NCI-H1436 treated with DMSO at 0.1 percent for 48 hours (cell line): ENCODE results near the gene DOCK2.
A peak's percentile ranks its signal among the peaks of the same experiment; 100 is the strongest.
"Not testable (repeated sequence)": the region's sequence is repeated elsewhere in the genome, so short reads cannot be mapped to it uniquely, and the experiment has no call there.

Experiments
- DNase-seq: peaks from one replicate; lab custom pipeline; 2025; lab: John Stamatoyannopoulos, UW

Gene DOCK2

DNA sequence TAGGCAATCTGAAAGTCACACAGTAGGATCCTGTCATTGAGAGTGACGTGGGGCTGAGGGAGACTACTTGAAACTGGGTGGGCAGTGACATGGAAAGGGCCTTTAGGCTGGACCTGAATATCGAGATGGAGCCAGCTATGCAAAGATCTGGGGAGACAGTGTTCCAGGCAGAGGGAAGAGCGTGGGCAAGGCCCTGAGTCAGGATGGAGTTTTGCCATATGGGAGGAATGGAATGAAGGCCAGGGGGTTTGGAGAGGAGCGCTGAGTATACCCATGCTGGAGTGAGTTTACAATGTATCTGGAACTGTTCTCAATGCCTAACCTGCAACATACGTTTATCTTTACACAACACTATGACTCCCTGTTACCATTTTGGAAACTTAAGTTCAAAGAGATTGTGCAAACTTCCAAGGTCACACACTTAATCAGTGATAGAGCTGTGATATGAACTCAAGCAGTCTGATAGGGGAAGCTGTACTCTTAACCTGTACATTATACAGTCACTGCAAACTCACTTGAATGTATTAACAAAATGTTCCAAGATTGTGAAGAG is 309.7 kb downstream of the DOCK2 start:
- no peak for DNase-seq

DNA sequence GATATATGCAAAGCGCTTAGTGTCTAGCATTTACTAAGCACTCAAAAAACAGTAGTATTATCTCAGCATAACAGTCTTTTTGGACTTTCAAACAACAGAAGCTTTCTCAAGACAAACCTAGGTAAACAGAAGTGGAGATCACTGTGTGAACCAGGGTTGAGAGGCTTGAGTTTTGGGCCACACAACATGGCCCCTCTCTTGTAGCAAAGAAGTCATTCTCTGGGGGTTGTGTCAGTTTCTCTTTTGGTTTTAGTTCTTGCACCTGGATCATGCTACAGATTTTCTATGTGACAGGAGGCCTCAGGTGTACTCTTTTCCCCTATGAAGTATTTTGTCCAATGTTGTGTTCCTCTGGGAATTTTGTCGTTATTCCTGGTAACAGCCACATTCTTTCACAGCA is 313.3 kb downstream of the DOCK2 start:
- no peak for DNase-seq

DNA sequence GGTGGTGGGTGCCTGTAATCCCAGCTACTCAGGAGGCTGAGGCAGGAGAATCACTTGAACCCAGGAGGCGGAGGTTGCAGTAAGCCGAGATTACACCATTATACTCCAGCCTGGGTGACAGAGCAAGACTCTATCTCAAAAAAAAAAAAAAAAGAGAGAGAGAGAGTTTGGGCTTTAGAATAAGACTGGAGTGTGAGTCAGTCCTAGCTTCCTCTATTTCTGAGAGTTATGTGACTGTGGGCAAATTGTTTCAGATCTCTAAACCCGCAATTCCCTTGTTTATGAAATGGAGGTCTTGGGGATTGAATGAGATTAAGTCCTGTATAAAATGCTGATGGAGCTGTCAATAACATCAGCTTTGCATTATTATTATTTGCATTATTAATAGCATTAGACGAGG is 316.1 kb downstream of the DOCK2 start:
- not testable (repeated sequence) for DNase-seq

DNA sequence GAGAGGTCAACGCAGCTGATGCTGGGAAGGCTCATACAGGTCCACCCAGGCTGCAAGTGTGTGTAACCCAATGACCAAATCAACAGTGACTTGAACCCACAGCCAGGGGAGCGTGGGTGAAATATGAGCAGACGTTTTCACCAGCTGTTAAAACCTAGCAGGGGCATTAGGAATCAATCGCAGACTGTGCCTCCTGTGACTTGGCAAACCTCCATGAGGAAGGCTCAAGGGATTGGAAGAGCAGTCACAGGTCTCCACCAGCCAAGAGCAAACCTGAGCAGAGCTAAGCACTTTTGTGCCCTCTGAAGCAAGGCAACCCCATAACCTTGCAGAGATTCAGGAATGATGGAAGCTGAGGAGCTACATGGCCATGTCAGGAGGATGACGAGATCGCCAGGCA is 317.7 kb downstream of the DOCK2 start:
- DNase-seq = no peak

DNA sequence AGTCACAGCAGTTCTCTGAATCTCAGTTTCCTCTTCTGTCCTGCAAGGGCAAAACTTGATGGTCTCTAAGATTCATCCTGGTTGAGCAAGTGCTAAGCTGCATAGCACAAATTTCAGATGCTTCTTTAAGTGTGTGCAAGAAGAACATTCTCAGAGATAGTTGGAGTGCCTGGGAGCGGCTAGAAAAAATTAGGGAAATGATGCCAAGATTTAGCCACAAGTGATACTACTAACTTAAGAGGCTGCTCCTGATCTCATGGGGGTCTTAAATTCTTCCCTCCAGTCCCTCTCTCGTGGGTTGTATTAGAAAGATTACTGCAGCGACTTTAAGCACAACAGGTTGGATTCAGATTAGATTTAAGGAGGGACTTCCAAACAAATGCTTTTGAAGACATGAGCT is 319.1 kb downstream of the DOCK2 start:
- no peak for DNase-seq

DNA sequence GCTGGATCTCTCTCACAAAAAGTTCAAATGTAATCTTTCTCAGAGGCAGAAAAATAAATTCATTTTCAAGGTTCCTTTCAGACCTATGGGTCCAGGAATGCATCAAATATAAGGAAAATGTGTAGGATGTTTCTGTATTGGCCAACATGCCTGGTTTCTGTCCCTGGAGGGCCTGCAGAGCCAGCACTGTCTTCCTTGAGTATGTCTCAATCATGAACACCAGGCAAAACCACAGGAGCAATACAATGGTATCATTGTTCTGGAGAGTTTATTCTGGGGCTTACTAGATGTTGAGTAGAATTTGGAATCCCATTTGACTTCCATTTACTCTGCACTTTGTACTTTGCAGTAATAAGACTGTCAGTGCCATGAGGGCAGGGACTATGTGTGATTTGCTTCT is 319.7 kb downstream of the DOCK2 start:
- DNase-seq = no peak

DNA sequence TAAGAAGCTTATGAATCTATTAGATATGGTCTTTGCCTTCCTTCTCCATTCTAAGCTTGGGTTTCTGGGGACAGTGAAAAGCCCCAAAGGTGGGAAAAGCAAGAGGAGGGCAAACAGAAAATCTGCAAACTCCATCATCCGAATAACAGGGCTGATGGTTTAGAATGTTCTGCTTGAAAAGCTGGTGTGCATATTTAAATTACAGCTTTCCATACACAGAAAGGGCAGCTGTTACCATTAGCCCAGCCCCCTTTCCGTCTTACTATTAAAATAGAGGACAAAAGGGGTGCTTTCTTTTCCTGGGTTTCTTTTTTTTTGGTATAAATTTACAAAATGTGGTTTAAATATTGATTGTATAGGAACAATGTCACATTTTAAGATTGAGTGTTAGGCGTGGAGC is 321.2 kb downstream of the DOCK2 start:
- DNase-seq = no peak

DNA sequence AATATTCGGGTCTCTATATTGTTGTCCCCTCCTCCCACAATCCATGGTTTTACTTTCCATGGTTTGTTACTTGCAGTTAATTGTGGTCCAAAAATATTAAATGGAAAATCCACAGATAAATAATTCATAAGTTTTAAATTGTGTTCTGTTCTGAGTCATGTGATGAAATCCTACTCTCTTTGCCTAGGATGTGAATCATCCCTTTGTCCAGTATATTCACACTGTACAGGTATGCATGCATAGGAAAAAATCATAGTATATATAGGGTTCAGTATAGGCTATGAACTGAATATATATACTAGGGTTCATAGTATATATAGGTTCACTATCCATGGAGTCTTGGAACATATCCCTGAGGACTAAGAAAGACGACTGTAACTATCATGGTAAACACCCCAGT is 323.6 kb downstream of the DOCK2 start:
- no peak for DNase-seq

DNA sequence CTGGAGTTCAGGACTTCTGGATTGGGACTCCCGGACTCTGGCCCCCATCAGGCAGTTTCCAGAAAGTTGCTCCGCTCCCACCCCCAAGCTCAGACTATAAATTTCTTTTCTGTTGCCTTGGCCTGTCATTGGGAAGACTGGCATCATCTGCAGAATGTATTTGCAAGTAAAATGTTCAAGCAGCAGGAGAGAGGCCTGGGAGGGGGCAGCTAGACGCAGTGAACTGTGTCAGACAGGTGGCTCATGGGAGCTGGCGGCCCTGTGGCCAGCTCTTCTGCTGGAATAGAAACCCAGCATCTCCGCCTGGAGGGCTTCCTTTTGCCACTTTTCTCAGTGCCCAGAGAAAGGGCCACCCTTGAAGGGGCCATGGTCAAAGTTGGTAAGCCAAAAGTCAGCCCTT is 327.2 kb downstream of the DOCK2 start:
- DNase-seq = no peak

DNA sequence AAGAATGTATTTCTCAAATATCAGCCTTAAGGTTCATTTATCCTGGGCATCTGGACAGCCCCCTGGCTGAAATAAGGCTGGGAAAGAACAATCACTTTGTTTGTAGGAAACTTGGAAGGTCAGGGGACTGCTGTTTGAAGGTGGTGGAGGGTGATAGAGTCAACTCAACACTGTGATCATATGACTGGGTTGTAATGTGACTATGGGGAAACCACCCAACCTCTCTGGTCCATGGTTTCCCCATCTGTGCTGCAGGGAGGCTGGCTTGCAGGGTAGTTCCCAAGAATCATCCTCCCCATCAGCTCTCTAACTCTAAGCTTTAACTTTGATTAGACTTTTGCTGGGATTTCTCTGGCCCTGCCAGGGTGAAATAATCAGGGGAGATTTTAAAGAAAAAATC is 333.3 kb downstream of the DOCK2 start:
- DNase-seq = no peak

DNA sequence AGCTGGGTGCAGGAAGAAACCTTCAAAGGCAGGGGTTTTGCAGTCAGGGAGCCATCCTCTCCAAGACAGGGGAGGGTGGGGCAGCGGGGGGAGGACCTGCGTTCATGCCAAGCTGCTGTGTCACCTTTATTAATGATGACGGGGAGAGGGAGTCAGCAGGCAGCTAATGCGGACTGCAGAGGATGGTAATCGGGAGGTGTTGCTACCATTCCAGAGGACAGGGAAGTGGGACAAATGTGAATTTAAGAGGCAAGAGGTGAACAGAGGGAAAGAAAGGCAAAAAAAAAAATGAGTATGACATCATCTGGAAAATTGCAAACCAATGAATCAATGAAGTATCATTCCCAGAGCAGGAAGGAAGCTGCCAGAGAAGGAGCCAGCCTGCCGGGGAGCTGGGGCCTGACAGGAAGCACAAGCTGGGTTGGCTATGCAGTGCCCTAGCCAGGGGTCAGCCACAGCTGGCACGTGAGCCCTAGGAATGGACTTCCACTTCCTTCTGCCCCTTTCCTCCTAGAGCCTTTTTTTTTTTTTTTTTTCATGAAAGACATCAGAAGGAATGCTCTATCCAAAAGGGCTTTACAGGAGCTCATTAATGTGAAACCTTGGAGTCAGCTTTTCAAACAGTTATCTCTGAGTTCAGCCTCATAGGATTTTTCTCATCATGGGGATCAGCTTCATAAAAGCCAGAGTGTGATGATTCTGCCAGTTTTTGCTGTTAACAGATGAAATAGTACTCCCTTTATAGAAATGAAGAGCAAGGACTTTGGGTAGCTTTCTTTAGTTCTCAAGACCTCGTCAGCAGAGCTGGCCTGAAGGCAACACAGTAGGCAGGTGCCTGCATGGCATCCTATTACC is 334.1 kb downstream of the DOCK2 start:
- no peak for DNase-seq

DNA sequence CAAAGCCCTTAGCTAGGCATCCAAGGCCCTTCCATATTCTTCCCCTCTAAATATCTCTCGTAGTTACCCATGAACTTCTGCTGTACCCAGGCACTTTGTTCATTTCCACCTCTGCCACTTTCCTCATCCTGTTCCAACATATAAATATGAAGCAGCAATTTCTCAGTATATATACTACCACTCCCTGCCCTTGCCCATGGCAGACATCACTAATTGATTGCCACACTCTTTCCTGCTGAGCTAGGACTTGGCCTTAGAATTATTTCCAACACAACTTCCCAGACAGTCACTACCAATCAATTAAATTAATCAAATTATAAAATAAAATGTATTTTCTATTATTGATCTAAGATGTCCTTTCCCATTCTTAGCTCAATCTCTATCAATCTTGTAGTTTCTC is 334.7 kb downstream of the DOCK2 start:
- no peak for DNase-seq

DNA sequence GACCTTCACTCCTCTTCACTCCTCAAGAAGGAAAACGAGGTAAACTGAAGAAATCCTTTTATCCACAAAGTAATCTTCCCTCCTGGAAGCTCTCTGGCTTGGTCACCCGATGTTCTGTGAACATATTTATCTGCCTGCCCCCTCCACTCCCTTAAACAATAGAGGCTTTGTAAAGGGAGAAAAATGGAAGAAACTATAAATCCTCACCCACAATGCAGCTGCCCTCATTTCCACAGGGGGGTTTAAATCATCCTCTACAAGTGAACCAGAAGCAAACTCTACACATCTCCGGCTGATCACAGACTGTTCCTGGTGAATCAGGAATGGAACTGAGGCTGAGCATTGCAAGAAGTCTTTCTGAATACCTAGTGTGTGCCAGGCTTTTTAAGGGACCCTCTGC is 336.0 kb downstream of the DOCK2 start:
- DNase-seq = no peak

DNA sequence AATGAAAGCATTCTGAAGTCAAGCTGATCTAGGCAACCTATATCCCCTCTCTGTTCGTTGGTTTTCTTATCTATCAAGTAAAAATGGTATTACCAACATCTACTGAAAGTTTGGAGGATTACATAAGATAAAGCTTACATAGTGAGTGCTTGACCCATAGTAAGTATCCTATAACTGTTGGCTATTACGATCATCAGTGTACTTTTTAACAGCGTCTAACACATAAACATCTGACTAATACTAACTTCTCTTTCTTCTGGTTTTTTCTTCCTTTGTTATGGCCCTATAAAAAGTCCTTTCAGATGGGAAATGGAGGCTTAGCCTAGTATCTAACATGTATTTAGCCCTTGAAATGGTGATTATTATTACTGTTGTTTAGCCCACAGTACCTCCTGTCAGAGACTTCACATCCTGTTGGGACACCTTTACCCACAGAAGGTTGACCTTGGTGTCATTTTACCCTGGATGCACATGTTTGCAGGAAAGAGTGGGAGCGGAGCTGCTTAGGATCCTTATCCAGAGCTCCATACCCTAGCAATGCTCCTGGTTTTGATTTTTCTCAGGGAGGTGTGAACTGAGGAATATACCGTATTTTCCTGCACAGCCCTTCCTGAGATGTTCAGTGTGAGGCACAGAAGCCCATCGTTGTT is 337.2 kb downstream of the DOCK2 start:
- no peak for DNase-seq

DNA sequence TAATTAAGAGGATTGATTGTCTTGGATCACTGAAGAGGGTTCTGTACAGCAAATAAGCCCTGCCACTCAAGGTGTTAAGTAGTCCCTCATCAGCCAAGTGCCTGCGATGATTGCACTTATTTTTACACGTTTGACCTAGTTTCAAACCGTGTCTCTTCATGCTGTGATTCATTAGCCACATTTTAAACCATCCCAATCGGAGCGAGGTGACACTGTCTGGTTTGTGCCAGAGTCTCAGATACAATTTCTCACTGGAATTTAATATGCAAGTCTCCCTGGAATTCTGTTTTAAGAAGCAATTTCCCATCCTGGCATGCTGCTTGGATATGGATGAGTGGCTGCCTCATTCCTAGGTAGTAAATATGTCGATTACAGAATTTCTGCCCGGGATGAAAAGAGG is 341.6 kb downstream of the DOCK2 start:
- DNase-seq = no peak

DNA sequence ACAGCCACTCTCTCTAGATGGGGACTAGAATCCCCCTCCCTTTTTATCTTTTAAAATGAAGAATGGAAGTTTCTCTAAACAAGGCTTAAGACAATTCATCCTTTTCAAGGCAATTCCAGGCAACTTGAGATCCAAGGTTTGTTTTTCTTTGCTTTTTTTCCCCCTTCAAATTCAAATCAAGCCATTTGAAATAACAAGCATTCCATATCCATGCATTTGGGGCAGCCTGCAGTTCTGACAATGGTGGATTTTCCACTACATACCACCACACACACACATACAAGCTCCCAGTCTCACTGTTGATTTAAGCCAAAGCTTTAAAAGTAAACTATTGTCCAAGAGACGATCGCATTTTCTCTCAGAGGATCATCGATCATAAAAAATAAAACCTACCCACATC is 342.8 kb downstream of the DOCK2 start:
- DNase-seq = no peak

DNA sequence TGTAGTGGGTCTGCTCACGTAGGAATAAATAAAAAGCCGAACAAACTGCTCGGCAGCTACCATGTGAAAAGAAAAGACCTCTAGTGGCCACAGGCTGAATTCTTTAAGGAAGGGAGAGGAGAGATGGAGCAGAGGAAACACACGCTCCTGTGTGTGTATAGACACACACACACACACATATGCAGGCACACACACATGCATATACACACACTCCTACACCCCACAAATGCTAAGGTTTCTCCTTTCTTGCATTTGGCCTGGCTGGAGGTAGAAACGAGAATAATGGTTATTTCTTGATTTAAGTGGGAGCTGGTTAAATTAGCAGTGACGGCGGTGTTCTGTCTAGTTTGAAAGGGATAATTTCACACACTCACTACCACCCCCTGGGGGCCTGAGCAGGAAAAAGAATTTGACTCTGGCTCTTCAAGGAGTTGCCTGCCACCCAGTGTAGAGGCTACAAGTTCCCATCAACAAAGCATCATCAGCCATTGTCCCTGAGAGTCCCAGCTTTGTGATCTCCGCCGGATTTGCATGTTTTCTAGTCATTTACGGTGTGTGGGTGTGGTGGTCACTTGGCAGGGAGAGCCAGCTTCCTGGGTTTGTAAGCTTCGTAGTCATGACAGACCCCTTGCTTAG is 343.5 kb downstream of the DOCK2 start, which contains the start of gene INSYN2B:
TSS of gene INSYN2B (minus strand) at position 78 of the 636 bp plus-strand sequence. CDS start 96,597 bp downstream, outside the sequence.
- peak; percentile 15 for DNase-seq

DNA sequence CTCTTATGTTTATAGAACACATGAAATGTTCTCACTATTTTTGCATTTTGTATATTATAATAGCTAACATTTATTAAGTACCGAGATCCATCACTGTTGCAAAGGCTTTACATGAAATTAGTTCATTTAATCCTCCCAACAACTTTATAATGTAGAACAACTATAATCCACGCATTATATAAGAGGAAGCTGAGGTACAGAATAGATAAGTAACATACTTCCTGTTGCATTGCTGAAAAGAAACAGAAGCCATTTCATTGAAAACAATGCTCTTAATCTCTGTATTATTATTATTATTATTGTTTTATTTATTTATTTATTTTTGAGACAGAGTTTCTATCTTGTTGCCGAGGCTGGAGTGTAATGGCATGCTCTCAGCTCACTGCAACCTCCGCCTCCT is 351.1 kb downstream of the DOCK2 start:
- DNase-seq = no peak

DNA sequence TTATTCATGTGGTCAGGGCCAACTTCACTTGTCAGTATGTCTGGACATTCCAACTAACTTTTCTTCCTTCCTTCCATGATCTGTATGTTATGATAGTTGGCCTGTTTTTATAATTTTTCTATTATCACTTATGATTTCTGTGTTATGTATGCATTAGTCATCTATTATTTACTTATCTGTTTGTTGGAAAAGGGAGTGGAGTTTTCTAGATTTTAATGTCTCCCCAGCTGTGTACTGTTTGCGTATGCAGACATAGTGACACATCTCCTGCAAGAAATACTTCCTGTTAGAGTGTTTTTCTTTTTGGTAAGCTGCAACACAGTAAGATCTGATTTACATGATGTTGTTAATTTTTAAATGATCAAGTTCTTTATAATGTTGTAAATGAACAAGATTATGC is 351.9 kb downstream of the DOCK2 start:
- DNase-seq = no peak

DNA sequence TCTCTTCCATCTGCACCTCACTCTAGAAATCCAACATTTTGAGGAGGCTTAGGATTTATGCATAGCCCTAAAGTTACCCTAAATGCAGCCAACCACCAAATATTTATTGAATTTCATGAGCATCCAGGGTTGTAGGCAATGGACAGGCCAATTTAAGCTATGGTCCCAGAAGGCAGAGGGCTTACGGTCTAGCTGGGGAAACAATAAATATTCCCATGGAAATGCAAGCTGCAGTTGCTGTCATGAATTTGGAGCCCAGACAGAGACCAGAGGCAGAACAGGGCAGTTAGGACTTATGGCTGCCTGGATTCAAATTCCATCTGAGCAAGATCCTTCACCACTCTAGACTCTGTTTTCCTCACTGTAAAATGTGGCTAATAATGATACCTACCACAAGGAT is 352.3 kb downstream of the DOCK2 start:
- no peak for DNase-seq

DNA sequence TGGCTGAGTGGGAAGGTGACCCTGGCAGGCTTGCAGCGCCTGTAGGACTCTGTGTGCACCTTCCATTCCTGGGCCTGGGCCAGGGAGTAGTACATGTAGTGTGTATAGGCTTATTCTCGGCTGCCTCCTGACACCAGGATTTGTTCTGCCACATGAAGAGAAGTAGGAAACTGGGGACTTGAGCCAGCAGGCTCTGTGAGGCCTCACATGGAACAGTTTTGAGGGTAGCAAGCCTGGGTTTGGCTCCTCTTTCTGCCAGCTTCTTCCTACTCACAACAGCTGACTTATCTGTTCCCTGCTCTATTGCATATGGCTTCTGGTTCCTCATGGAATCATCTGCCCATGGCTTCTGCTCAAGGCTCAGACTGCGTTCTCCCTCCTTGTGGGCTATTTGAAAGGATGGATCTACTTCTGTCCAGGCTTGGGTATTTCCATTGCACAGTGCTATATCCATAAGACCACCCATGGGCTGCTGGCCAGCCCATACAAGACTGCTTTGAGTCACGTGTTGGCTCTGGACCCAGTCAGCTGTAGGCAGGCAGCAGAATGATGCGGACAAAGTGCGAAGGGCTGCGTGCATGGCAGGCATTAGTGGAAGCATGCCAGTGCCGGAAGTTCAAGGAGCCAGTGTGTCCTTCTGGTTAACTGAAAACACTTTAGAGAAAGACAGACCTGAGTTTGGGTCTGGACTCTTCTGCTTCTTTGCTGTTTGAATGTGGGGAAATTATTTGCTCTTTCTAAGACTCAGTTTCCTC is 354.2 kb downstream of the DOCK2 start:
- no peak for DNase-seq
